GM10248 (cell line): ENCODE measurements around the gene TMEM141.

Source experiments
- CTCF ChIA-PET: fragments of 300-600 bp; sonication (Branson Sonifier 250); formaldehyde crosslinking; extraction: SDS; loops from one replicate; lab custom pipeline; 2021; ENCODE audit warnings: antibody characterized with exemption; lab: Yijun Ruan, JAX
- POLR2A ChIA-PET: fragments of 350-650 bp; sonication (Branson Sonifier 250); formaldehyde crosslinking; extraction: SDS; loops from one replicate; lab custom pipeline; 2020; ENCODE audit warnings: antibody characterized with exemption; lab: Yijun Ruan, JAX
- DNase-seq: peaks from one replicate; pipeline ENCODE4 v3.0.0; 2012; ENCODE audit errors: extremely low spot score
- CTCF ChIP-seq: IDR thresholded peaks from 2 replicates; pipeline ENCODE4 v1.5.1; 2012; ENCODE audit warnings: mild to moderate bottlenecking, low read depth; ENCODE audit errors: extremely low read depth, missing control alignments, control extremely low read depth

The TMEM141 gene

GRCh38 chr9:136815422-136815782, 24.3 kb downstream of the TMEM141 start:
- TF ChIP-seq CTCF, result no peak
- ChIA-PET POLR2A (no interaction called here), CTCF (interaction anchor here (0.7 to 10.6 kb wide), 6 partner anchors 9 to 220 kb away, joined by 3 to 77 read pairs (median 3); partner anchors contain the start of gene AJM1)
- no peak for DNase-seq

GRCh38 chr9:136820971-136821825, 30.1 kb downstream of the TMEM141 start:
- no peak for DNase-seq
- ChIA-PET POLR2A (no interaction called here), CTCF (interaction anchor here (1.6 to 10.6 kb wide), 4 partner anchors 13 to 208 kb away, joined by 4 to 77 read pairs (median 17); partner anchors contain the start of gene AJM1)
- TF ChIP-seq CTCF, result no peak

- TF ChIP-seq CTCF, result no peak
- DNase-seq, result no peak
- ChIA-PET CTCF (interaction anchor here (1.2 to 4.0 kb wide), 2 partner anchors 9 to 20 kb away, joined by 3 to 26 read pairs; partner anchors contain the start of gene AJM1), POLR2A (no interaction called here)
Observed at GRCh38 chr9:136821826-136822544, 30.8 kb downstream of the TMEM141 start.

GRCh38 chr9:136823136-136824046, 32.2 kb downstream of the TMEM141 start:
- TF ChIP-seq CTCF, result no peak
- ChIA-PET CTCF (interaction anchor here (1.2 to 4.0 kb wide), 3 partner anchors 10 to 31 kb away, joined by 3 to 26 read pairs (median 3); partner anchors contain the start of gene AJM1), POLR2A (no interaction called here)
- DNase-seq, result no peak

- POLR2A ChIA-PET, result interaction anchor here (0.6 kb wide), 1 partner anchor 56 kb away, joined by 3 read pairs; no protein-coding TSS in a partner anchor
- TF ChIP-seq CTCF, result no peak
- no peak for DNase-seq
- CTCF ChIA-PET, result interaction anchor here (4.0 kb wide), 1 partner anchor 17 kb away, joined by 26 read pairs; the partner anchor contains the start of gene AJM1
Observed at GRCh38 chr9:136824496-136825225, 33.5 kb downstream of the TMEM141 start.
